Bone marrow (tissue), 2 donors: ENCODE results near the gene FKBP11.
A peak's percentile ranks its signal among the peaks of the same experiment; 100 is the strongest.
"Not testable (repeated sequence)": the region's sequence is repeated elsewhere in the genome, so short reads cannot be mapped to it uniquely, and the experiment has no call there.

ENCODE experiments used
- DNase-seq, 2 donors: peaks; one replicate each; lab custom pipeline; 2025; lab: John Stamatoyannopoulos, UW

FKBP11 gene

GRCh38 chr12:48954841-48955501 lies 29.7 kb upstream of the FKBP11 start:
- DNase-seq = peak in 1 of 2 donors; percentile 73

- DNase-seq = no peak
Measured at GRCh38 chr12:48954061-48954460, 28.8 kb upstream of the FKBP11 start.

GRCh38 chr12:48952691-48953090 lies 27.4 kb upstream of the FKBP11 start:
- no peak for DNase-seq

- DNase-seq = no peak
Measured at GRCh38 chr12:48947727-48948126, 22.4 kb upstream of the FKBP11 start.

- DNase-seq = no peak
Measured at GRCh38 chr12:48946943-48947342, 21.7 kb upstream of the FKBP11 start.

GRCh38 chr12:48946205-48946604 lies 20.9 kb upstream of the FKBP11 start:
- DNase-seq = no peak

GRCh38 chr12:48943221-48943620 lies 17.9 kb upstream of the FKBP11 start:
- DNase-seq = no peak

- DNase-seq = peak; percentile 19 to 97
Measured at GRCh38 chr12:48940181-48940580, 14.9 kb upstream of the FKBP11 start.

GRCh38 chr12:48938805-48939204 lies 13.5 kb upstream of the FKBP11 start:
- DNase-seq = no peak

- no peak for DNase-seq
Measured at GRCh38 chr12:48937170-48937569, 11.9 kb upstream of the FKBP11 start.

- peak; percentile 18 to 43 for DNase-seq
Measured at GRCh38 chr12:48936379-48936979, 11.2 kb upstream of the FKBP11 start.

- DNase-seq = peak in 1 of 2 donors; percentile 15
Measured at GRCh38 chr12:48934312-48934706, 9.0 kb upstream of the FKBP11 start.

GRCh38 chr12:48933664-48934311 lies 8.5 kb upstream of the FKBP11 start:
- DNase-seq = no peak

GRCh38 chr12:48932878-48933277 lies 7.6 kb upstream of the FKBP11 start:
- no peak for DNase-seq

- DNase-seq = no peak
Measured at GRCh38 chr12:48930475-48930874, 5.2 kb upstream of the FKBP11 start.

GRCh38 chr12:48929551-48929950 lies 4.3 kb upstream of the FKBP11 start:
- no peak for DNase-seq

GRCh38 chr12:48927261-48927660 lies 2.0 kb upstream of the FKBP11 start:
- no peak for DNase-seq

GRCh38 chr12:48924617-48925303 lies 532 bp downstream of the FKBP11 start:
- DNase-seq = peak in 1 of 2 donors; percentile 9

GRCh38 chr12:48923117-48923516 lies 2.2 kb downstream of the FKBP11 start:
- no peak for DNase-seq

GRCh38 chr12:48917857-48918537 lies 7.3 kb downstream of the FKBP11 start:
- DNase-seq = no peak

GRCh38 chr12:48910196-48910595 lies 15.1 kb downstream of the FKBP11 start:
- no peak for DNase-seq

GRCh38 chr12:48909698-48910097 lies 15.6 kb downstream of the FKBP11 start:
- DNase-seq = not testable (repeated sequence)
